ENCODE measurements around the gene CCDC33.

DNA sequence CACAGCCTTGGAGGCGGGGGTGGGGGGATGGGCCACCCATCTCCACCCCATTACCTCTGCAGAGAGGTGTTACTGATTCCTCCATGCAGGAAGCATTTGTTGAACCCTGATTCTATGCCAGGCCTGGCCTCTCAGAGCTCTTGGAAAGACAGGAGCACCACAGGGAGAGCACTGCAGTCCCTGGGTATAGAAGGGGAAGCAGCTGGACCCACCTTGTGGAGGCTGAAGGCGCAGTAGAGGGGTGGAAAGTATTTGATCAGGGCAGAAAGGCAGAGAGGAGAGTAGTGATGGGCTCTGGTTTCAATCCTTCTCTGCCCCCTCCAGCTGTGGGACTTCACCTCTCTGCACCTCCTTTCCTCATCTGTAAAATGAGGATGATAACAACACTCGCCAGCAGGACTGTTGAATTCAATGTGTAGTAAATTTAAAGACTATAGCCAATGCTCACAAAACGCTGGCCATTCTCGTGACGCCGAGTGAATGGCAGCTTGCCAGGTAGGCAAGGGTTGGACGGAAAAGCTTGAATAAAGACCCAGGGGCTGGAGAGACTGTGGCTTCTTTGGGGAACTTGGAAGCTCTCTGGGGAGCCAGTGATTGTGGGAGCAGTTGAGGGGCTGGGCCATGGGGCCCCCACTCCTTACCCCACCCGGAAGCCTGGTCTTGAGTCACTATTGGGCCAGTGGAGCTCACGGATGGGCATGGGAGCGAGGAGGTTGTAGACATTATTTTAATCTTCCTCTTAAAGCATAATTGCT is 8.0 kb upstream of the CCDC33 start:
- TF ChIP-seq CTCF (IDR thresholded peaks at IDR 0.05; ENCODE audit: low read depth, low read length, poor library complexity, severe bottlenecking) (no peak), EZH2phosphoT487 (IDR thresholded peaks at IDR 0.05; ENCODE audit: borderline replicate concordance, low read length) (no peak)

Data from DOHH2 (cell line).